Measurements from ENCODE around the gene PDLIM5.
A peak's percentile ranks its signal among the peaks of the same experiment; 100 is the strongest.
"Not testable (repeated sequence)": the region's sequence is repeated elsewhere in the genome, so short reads cannot be mapped to it uniquely, and the experiment has no call there.

PDLIM5 gene

GRCh38 chr4:94506822-94507221, 55.1 kb downstream of the PDLIM5 start:
- FAIRE-seq: no peak
- no peak for TF ChIP-seq POLR2AphosphoS5 (IDR thresholded peaks at IDR 0.05; ENCODE audit: low read depth, low read length)
- no peak for TF ChIP-seq POLR2A (IDR thresholded peaks at IDR 0.05; ENCODE audit: low read depth, low read length)
- TF ChIP-seq TAF1 (IDR thresholded peaks at IDR 0.05; ENCODE audit: borderline replicate concordance, low read depth, low read length): no peak
- DNase-seq (ENCODE audit: insufficient read length): no peak

GRCh38 chr4:94507281-94507680, 55.5 kb downstream of the PDLIM5 start:
- no peak for DNase-seq (ENCODE audit: insufficient read length)
- TF ChIP-seq POLR2A (IDR thresholded peaks at IDR 0.05; ENCODE audit: low read depth, low read length) (no peak), POLR2AphosphoS5 (IDR thresholded peaks at IDR 0.05; ENCODE audit: low read depth, low read length) (no peak), TAF1 (IDR thresholded peaks at IDR 0.05; ENCODE audit: borderline replicate concordance, low read depth, low read length) (no peak)
- no peak for FAIRE-seq

- FAIRE-seq: no peak
- no peak for DNase-seq (ENCODE audit: insufficient read length)
- TF ChIP-seq POLR2AphosphoS5 (IDR thresholded peaks at IDR 0.05; ENCODE audit: low read depth, low read length) (no peak), TAF1 (IDR thresholded peaks at IDR 0.05; ENCODE audit: borderline replicate concordance, low read depth, low read length) (no peak), POLR2A (IDR thresholded peaks at IDR 0.05; ENCODE audit: low read depth, low read length) (no peak)
Measured at GRCh38 chr4:94507708-94508107, 56.0 kb downstream of the PDLIM5 start.

- no peak for TF ChIP-seq POLR2AphosphoS5 (IDR thresholded peaks at IDR 0.05; ENCODE audit: low read depth, low read length)
- no peak for TF ChIP-seq TAF1 (IDR thresholded peaks at IDR 0.05; ENCODE audit: borderline replicate concordance, low read depth, low read length)
- no peak for TF ChIP-seq POLR2A (IDR thresholded peaks at IDR 0.05; ENCODE audit: low read depth, low read length)
- DNase-seq (ENCODE audit: insufficient read length) (no peak), FAIRE-seq (no peak)
Measured at GRCh38 chr4:94508296-94508695, 56.6 kb downstream of the PDLIM5 start.

- DNase-seq (ENCODE audit: insufficient read length) (no peak), FAIRE-seq (no peak)
- no peak for TF ChIP-seq POLR2A (IDR thresholded peaks at IDR 0.05; ENCODE audit: low read depth, low read length)
- TF ChIP-seq POLR2AphosphoS5 (IDR thresholded peaks at IDR 0.05; ENCODE audit: low read depth, low read length): no peak
Measured at GRCh38 chr4:94508806-94509205, 57.1 kb downstream of the PDLIM5 start.

- FAIRE-seq: no peak
- TF ChIP-seq POLR2A (IDR thresholded peaks at IDR 0.05; ENCODE audit: low read depth, low read length) (no peak), POLR2AphosphoS5 (IDR thresholded peaks at IDR 0.05; ENCODE audit: low read depth, low read length) (no peak), TAF1 (IDR thresholded peaks at IDR 0.05; ENCODE audit: borderline replicate concordance, low read depth, low read length) (no peak)
Measured at GRCh38 chr4:94511591-94511990, 59.8 kb downstream of the PDLIM5 start.

GRCh38 chr4:94513532-94513931, 61.8 kb downstream of the PDLIM5 start:
- FAIRE-seq: not testable (repeated sequence)

More at GRCh38 chr4:94511591-94511990, 59.8 kb downstream of the PDLIM5 start:
- DNase-seq (ENCODE audit: insufficient read length): no peak

GRCh38 chr4:94515365-94515764, 63.6 kb downstream of the PDLIM5 start:
- TF ChIP-seq TAF1 (IDR thresholded peaks at IDR 0.05; ENCODE audit: borderline replicate concordance, low read depth, low read length): no peak
- no peak for TF ChIP-seq POLR2A (IDR thresholded peaks at IDR 0.05; ENCODE audit: low read depth, low read length)
- no peak for TF ChIP-seq POLR2AphosphoS5 (IDR thresholded peaks at IDR 0.05; ENCODE audit: low read depth, low read length)
- DNase-seq (ENCODE audit: insufficient read length) (no peak), FAIRE-seq (no peak)

More at GRCh38 chr4:94513532-94513931, 61.8 kb downstream of the PDLIM5 start:
- not testable (repeated sequence) for DNase-seq (ENCODE audit: insufficient read length)

GRCh38 chr4:94516067-94516466, 64.3 kb downstream of the PDLIM5 start:
- TF ChIP-seq POLR2A (IDR thresholded peaks at IDR 0.05; ENCODE audit: low read depth, low read length): no peak
- no peak for TF ChIP-seq POLR2AphosphoS5 (IDR thresholded peaks at IDR 0.05; ENCODE audit: low read depth, low read length)
- TF ChIP-seq TAF1 (IDR thresholded peaks at IDR 0.05; ENCODE audit: borderline replicate concordance, low read depth, low read length): no peak
- FAIRE-seq: no peak
- no peak for DNase-seq (ENCODE audit: insufficient read length)

- FAIRE-seq: no peak
- DNase-seq (ENCODE audit: insufficient read length): no peak
- TF ChIP-seq TAF1 (IDR thresholded peaks at IDR 0.05; ENCODE audit: borderline replicate concordance, low read depth, low read length) (no peak), POLR2A (IDR thresholded peaks at IDR 0.05; ENCODE audit: low read depth, low read length) (no peak), POLR2AphosphoS5 (IDR thresholded peaks at IDR 0.05; ENCODE audit: low read depth, low read length) (no peak)
Measured at GRCh38 chr4:94516999-94517398, 65.3 kb downstream of the PDLIM5 start.

- DNase-seq (ENCODE audit: insufficient read length): no peak
- TF ChIP-seq POLR2AphosphoS5 (IDR thresholded peaks at IDR 0.05; ENCODE audit: low read depth, low read length) (no peak), POLR2A (IDR thresholded peaks at IDR 0.05; ENCODE audit: low read depth, low read length) (no peak), TAF1 (IDR thresholded peaks at IDR 0.05; ENCODE audit: borderline replicate concordance, low read depth, low read length) (no peak)
- FAIRE-seq: no peak
Measured at GRCh38 chr4:94517492-94517891, 65.8 kb downstream of the PDLIM5 start.

- FAIRE-seq (peak; percentile 33), DNase-seq (ENCODE audit: insufficient read length) (no peak)
- TF ChIP-seq TAF1 (IDR thresholded peaks at IDR 0.05; ENCODE audit: borderline replicate concordance, low read depth, low read length): no peak
- no peak for TF ChIP-seq POLR2A (IDR thresholded peaks at IDR 0.05; ENCODE audit: low read depth, low read length)
- TF ChIP-seq POLR2AphosphoS5 (IDR thresholded peaks at IDR 0.05; ENCODE audit: low read depth, low read length): no peak
Measured at GRCh38 chr4:94519019-94519418, 67.3 kb downstream of the PDLIM5 start.

Data from GM12892 (cell line).